Duodenal mucosa (tissue), 2 donors: ENCODE data around the gene PDLIM1.

Source experiments
- H3K27ac ChIP-seq: one replicate; pipeline ENCODE4 v1.7.0; 2013; ENCODE audit warnings: low read depth, low read length
- H3K27me3 ChIP-seq, 2 donors: one replicate each; pipeline ENCODE4 v1.7.0; 2013; ENCODE audit warnings: low read length in 2 of 2, control low read depth in 1 of 2; ENCODE audit not compliant: insufficient read depth in 2 of 2, control insufficient read depth in 1 of 2
- H3K36me3 ChIP-seq, 2 donors: one replicate each; pipeline ENCODE4 v1.7.0; 2013; ENCODE audit warnings: low read length in 2 of 2, control low read depth in 1 of 2; ENCODE audit not compliant: insufficient read depth in 2 of 2, control insufficient read depth in 1 of 2
- H3K4me1 ChIP-seq, 2 donors: one replicate each; pipeline ENCODE4 v1.7.0; 2013; ENCODE audit warnings: low read length in 2 of 2, control low read depth in 1 of 2; ENCODE audit not compliant: insufficient read depth in 2 of 2, control insufficient read depth in 1 of 2
- H3K4me3 ChIP-seq, 2 donors: one replicate each; pipeline ENCODE4 v1.7.0; 2013; ENCODE audit warnings: low read length in 2 of 2, low read depth in 1 of 2
- H3K9ac ChIP-seq, 2 donors: one replicate each; pipeline ENCODE4 v1.7.0; 2013; ENCODE audit warnings: low read length in 2 of 2, low read depth in 1 of 2
- H3K9me3 ChIP-seq, 2 donors: one replicate each; pipeline ENCODE4 v1.7.0; 2013; ENCODE audit warnings: low read length in 2 of 2, control low read depth in 1 of 2; ENCODE audit not compliant: control insufficient read depth in 1 of 2

Gene PDLIM1

DNA sequence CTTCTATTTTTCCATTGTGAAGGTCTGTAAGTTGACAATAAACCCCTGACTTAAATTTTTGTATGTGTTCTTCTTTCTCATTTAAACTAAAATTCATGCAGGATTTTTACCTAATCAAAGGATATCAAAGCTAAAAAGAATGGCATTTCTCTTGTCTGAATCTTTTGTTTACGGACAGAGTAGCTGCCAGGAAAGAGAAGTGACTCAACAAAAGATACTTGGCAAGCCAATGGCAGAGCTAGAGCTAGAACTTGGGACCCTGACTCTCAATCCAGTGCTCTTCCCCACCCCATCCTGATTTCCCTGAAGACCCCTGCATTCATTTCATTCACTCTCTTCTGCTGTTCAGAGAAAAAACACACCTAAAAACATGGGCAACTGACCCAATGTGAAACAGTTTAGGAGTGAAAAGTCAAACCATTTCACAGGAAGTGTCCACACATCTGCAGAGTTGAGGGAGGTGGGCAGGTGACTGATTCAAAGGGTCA is 40.2 kb upstream of the PDLIM1 start:
- no peak overlapping the region for H3K27ac ChIP-seq
- no peak overlapping the region for H3K9ac ChIP-seq
- peaks cover 0 to 2% of the 10 kb centered on the region in 2 donors for H3K36me3 ChIP-seq
- H3K9me3 ChIP-seq = no peaks in the 10 kb centered on the region
- peaks cover 11 to 24% of the 10 kb centered on the region in 2 donors for H3K4me1 ChIP-seq
- no peaks in the 10 kb centered on the region for H3K27me3 ChIP-seq
- no peak overlapping the region for H3K4me3 ChIP-seq

DNA sequence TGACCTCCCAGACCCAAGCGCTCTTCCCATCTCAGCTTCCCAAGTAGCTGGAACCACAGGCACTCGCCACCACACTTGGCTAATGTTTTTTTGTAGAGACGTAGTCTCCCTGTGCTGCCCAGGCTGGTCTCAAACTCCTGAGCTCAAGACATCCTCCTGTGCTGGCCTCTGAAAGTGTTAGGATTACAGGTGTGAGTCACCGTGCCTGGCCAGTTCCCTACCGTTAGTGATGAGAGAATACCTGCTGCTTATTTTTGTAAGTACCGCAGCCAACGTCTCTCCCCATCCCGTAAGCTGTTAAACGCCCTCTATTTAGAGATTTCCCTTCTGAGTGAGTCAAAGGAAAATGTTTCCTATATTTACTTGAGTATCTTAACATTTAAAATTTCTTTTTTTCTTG is 38.5 kb upstream of the PDLIM1 start:
- Histone ChIP-seq H3K9me3 (no peaks in the 10 kb centered on the region), H3K27ac (no peak overlapping the region), H3K4me3 (no peak overlapping the region), H3K4me1 (peaks cover 11 to 19% of the 10 kb centered on the region in 2 donors), H3K36me3 (no peaks in the 10 kb centered on the region), H3K9ac (no peak overlapping the region), H3K27me3 (no peaks in the 10 kb centered on the region)

DNA sequence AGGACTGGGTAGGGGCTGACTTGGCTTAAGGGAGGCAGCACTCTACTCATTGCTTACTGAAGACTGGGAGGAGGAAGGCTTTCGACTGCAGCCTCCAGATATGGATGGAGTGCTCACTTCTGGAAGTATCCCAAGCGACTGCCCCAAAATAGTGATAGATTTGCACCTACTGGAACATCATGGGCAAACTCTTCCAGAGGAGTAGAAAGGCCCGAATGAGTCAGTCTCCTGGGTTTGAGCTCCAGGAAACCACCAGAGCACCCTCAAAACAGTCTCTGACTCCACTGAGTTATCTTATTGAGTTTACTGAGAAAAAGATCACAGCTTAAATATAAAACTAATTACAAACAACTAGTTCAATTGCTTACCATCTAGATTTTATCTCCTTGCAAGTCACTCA is 37.2 kb upstream of the PDLIM1 start:
- peaks cover 11 to 19% of the 10 kb centered on the region in 2 donors for H3K4me1 ChIP-seq

DNA sequence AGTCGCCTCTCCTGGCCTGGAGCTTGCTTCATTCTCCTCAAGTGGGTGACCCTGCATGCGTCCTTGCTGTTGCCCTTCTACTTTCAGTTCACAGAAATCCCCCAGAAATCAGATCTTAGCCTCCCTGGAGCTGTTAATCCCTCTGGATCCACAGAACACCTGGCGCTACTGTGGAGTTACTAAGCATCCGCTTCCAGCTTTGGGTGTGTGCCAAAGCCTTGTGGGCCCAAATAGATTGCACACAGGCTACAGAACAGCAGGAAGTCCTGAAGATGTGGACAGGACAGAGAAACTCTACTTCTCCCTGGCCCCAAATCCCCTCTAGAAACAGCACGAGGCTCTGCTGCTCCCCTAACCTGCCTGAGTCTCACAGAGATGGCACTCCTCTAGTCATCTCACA is 36.6 kb upstream of the PDLIM1 start:
- Histone ChIP-seq H3K27ac (peak overlapping the region; percentile 45), H3K36me3 (no peaks in the 10 kb centered on the region), H3K27me3 (no peaks in the 10 kb centered on the region), H3K4me3 (no peak overlapping the region), H3K9me3 (no peaks in the 10 kb centered on the region), H3K9ac (no peak overlapping the region), H3K4me1 (peaks cover 11 to 19% of the 10 kb centered on the region in 2 donors)

More for the DNA sequence above, 37.2 kb upstream of the PDLIM1 start:
- no peak overlapping the region for H3K9ac ChIP-seq
- no peak overlapping the region for H3K4me3 ChIP-seq
- no peak overlapping the region for H3K27ac ChIP-seq
- no peaks in the 10 kb centered on the region for H3K36me3 ChIP-seq
- H3K9me3 ChIP-seq = no peaks in the 10 kb centered on the region
- H3K27me3 ChIP-seq = no peaks in the 10 kb centered on the region

DNA sequence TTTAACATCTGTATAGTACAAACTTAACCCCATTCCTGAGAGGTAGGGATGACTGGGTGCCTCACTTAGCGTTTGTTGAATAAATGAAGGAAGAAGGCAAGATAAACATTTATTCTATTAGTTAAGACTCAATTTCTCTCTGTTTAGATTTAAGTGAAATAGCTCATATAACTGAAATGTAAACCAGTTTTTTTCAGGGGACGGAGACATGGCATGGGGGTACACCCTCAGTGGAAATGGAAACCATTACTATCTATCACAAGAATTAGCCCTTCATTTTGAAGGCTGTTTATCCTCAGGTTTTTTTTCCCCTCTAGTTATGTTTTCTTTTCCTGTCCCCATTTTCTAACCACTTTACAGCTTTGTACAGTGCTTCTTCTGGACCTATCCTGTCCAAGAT is 35.6 kb upstream of the PDLIM1 start:
- Histone ChIP-seq H3K4me1 (peaks cover 11 to 19% of the 10 kb centered on the region in 2 donors), H3K9ac (no peak overlapping the region), H3K27ac (no peak overlapping the region), H3K27me3 (no peaks in the 10 kb centered on the region), H3K4me3 (no peak overlapping the region), H3K9me3 (no peaks in the 10 kb centered on the region), H3K36me3 (no peaks in the 10 kb centered on the region)

DNA sequence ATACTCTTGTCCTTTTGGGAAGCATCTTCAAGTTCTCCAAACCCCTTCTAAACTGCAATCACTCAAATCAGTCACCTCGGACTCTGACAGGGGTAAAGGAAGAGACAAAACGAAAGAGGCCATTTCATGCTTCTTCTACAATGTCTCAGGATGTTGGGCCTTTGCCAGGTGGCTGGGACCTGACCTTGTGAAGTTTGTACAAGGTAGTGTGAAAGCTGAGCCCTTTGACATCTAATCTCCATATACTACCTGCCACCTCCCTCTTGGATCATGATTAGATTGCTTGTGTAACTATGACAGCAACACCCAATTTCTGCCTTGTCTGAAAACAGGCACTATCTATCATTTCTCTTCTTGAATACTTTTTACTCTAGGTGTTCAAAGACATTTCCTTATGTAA is 35.1 kb upstream of the PDLIM1 start:
- Histone ChIP-seq H3K4me1 (peaks cover 11 to 19% of the 10 kb centered on the region in 2 donors), H3K27me3 (no peaks in the 10 kb centered on the region), H3K9ac (no peak overlapping the region), H3K36me3 (peaks cover 0 to 3% of the 10 kb centered on the region in 2 donors), H3K4me3 (no peak overlapping the region), H3K9me3 (no peaks in the 10 kb centered on the region), H3K27ac (no peak overlapping the region)

DNA sequence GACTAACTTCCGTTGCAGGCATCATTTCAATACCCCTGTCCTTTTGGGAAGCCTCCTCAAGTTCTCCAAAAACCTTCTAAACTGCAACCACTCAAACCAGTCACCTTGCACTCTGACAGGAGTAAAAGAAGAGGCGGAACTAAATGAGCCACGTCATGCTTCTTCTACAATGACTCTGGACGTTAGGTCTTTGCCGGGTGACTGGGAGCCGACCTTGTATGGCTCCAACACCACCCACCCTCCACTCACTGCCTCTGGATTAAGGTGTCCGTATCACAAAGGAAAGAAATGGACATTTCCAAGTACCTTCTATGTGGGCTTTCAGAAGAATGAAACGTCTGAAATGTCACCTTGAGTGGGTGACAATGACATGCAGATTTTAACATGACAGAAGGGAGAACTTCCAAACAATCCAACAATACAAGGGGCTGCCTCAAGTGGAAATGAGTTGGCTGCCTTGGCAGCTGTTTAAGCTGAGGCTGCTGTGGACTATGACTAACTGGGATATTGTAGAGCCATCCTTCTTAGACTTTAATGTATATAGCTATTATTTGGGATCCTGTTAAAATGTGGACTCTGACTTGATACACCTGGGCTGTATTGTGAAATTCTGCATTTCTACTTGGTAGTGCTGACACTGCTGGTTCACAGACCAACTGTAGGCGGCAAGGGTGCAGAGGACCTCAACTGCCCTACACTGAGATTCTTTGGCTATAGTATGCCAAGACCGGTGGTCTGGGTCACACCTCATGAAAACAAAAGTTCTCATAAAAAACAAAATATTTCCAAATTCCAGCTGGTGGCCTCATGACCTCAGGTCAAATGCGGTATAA is 33.8 kb upstream of the PDLIM1 start:
- H3K27me3 ChIP-seq = no peaks in the 10 kb centered on the region

DNA sequence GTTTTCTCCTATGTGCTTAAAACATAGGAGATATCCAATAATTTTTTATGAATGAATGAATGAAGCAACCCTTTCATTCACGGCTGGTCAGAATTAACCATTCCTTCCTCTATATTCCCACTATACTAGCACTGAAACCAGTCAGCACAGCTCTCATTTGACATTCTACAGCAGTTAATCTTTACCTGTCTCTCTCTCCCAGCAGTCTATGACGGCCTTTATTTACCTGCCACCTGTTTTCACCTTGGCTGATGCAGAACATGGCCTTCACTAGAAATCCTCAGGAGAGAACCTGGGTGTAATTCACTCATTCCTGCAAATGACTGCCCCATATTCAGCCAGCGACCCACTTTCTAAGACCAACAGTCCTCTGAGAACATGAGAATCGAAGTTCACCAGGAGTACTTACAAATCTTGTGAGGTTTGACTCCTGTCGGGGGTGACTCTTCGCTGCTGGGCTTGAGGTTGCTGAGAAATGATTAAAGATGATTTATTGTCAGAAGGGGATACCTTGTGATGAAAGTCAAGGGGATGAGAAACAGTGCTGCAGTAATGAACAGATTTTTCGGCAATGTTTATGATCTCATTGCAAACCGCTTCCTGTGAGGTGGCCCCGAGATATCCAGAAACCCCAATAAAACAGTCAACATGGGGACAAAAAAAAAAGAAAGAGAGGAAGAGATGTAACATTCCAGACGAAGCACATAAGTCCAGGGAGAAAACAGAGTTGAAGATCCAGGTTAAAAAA is 30.9 kb upstream of the PDLIM1 start:
- Histone ChIP-seq H3K36me3 (peaks cover 0 to 5% of the 10 kb centered on the region in 2 donors), H3K4me3 (no peak overlapping the region), H3K27me3 (no peaks in the 10 kb centered on the region), H3K4me1 (peaks cover 0 to 8% of the 10 kb centered on the region in 2 donors), H3K9ac (no peak overlapping the region), H3K9me3 (no peaks in the 10 kb centered on the region), H3K27ac (no peak overlapping the region)

More for the DNA sequence above, 33.8 kb upstream of the PDLIM1 start:
- Histone ChIP-seq H3K27ac (no peak overlapping the region), H3K9me3 (no peaks in the 10 kb centered on the region), H3K9ac (no peak overlapping the region), H3K4me3 (no peak overlapping the region), H3K36me3 (peaks cover 0 to 5% of the 10 kb centered on the region in 2 donors), H3K4me1 (peaks cover 11 to 19% of the 10 kb centered on the region in 2 donors)

DNA sequence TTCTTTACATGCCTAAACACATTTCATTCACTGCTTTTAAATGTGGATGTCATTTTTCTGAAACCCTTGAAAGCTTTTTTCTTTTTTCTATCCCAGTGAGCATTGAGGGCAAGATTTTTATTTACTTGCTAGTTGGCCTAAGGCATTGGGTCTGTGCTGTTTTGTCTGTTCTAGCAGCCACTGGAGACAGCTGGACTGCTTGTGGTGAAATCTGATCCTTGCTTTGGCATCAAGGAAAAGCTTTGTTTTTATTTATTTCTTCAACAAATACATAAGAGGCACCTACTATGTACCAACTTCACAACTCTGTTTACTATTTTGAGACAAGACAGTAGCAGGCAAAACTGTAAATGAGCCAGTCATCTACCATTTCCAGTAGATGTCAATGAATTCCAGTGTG is 28.4 kb upstream of the PDLIM1 start:
- Histone ChIP-seq H3K27me3 (no peaks in the 10 kb centered on the region), H3K4me1 (no peaks in the 10 kb centered on the region), H3K27ac (no peak overlapping the region), H3K9ac (no peak overlapping the region), H3K9me3 (no peaks in the 10 kb centered on the region), H3K36me3 (peaks cover 0 to 5% of the 10 kb centered on the region in 2 donors), H3K4me3 (no peak overlapping the region)

DNA sequence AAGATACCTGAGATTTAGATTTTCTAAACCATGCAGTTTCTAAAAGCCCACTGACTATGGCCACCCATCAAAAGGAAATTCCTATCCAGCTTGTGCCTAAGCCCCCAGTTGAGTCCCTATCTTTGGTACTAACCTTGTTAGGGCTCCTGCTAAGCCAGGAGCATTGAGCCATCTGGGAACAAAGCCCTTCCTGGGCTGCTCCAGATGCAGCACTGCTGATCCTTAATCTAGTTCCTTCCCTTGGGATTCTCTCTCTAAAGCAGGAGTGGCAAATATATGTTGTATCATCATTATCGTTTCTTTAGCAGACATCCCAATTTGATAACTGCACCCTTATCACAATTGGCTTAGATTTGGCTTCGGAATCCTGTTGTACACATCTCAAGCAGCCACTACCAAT is 24.7 kb upstream of the PDLIM1 start:
- no peaks in the 10 kb centered on the region for H3K9me3 ChIP-seq
- H3K9ac ChIP-seq = no peak overlapping the region
- H3K27me3 ChIP-seq = no peaks in the 10 kb centered on the region
- H3K36me3 ChIP-seq = no peaks in the 10 kb centered on the region
- H3K4me3 ChIP-seq = no peak overlapping the region
- peaks cover 9 to 18% of the 10 kb centered on the region in 2 donors for H3K4me1 ChIP-seq
- no peak overlapping the region for H3K27ac ChIP-seq
